Prostate gland (tissue), 2 donors: Measurements from ENCODE around the gene SYT4. TPM values are rescaled to one million over a fixed set of nuclear protein-coding genes. Genes with fewer than 3 reads are reported as not detected.
"Not testable (repeated sequence)": the region's sequence is repeated elsewhere in the genome, so short reads cannot be mapped to it uniquely, and the experiment has no call there.

Experiments used
- DNase-seq: peaks from one replicate; pipeline ENCODE4 v3.0.0-alpha.2; 2019; ENCODE audit warnings: low spot score
- H3K27ac ChIP-seq, 2 donors: fragments of 200-600 bp; sonication (generic); 2 replicates each; pipeline ENCODE4 v1.5.1; 2017 to 2019
- H3K27me3 ChIP-seq: fragments of 200-600 bp; sonication (generic); replicated peaks from 2 replicates; pipeline ENCODE4 v1.5.1; 2019; ENCODE audit not compliant: insufficient read depth
- H3K36me3 ChIP-seq, 2 donors: fragments of 200-600 bp; sonication (generic); 1 replicate in 1 of 2; 2 replicates in 1 of 2; pipeline versions ENCODE4 v1.5.1 to v1.8.1; 2017 to 2019
- H3K4me1 ChIP-seq: fragments of 200-600 bp; sonication (generic); replicated peaks from 2 replicates; pipeline ENCODE4 v1.5.1; 2019
- H3K4me3 ChIP-seq, 2 donors: fragments of 200-600 bp; sonication (generic); 2 replicates each; pipeline ENCODE4 v1.5.1; 2017 to 2019
- H3K9me3 ChIP-seq: fragments of 200-600 bp; sonication (generic); 2 replicates; pipeline ENCODE4 v1.5.1; 2017
- CTCF ChIP-seq, 4 experiments: fragments of 200-600 bp in 2 of 4; fragments of 450-650 bp in 2 of 4; sonication (generic) in 2 of 4; IDR thresholded peaks; 1 replicate in 3 of 4; 2 replicates in 1 of 4; pipeline ENCODE4 v1.5.1; 2016 to 2019; ENCODE audit warnings: antibody characterized with exemption in 4 of 4, mild to moderate bottlenecking in 2 of 4, moderate library complexity in 2 of 4
- POLR2A ChIP-seq: fragments of 450-650 bp; IDR thresholded peaks from one replicate; pipeline ENCODE4 v1.6.1; 2016; ENCODE audit warnings: antibody characterized with exemption, mild to moderate bottlenecking
- POLR2AphosphoS5 ChIP-seq: sonication (generic); formaldehyde crosslinking; IDR thresholded peaks from one replicate; pipeline ENCODE4 v1.6.1; 2017; ENCODE audit warnings: antibody characterized with exemption
- WGBS: methylation state at CpG from one replicate; pipeline ENCODE4 v1.1.5; 2018; 5-methylcytosine and 5-hydroxymethylcytosine counted together
- intact Hi-C: fragments of 100-400 bp; cut with DNase I; formaldehyde crosslinking; loops from one replicate; pipeline ENCODE4 v1.14.2; 2022
- total RNA-seq, 2 donors: library from RNA; depleted of rRNA; stranded (reverse); fragments of >200 nt; gene quantifications; one replicate each; pipeline ENCODE4 v1.1.0, GENCODE V29; 2016

The SYT4 gene
- total RNA-seq, 2 donors from 2014 or later: 0.14 TPM; not detected in 1

- Histone ChIP-seq H3K27me3 (no peaks in the 10 kb centered on the region), H3K4me1 (no peaks in the 10 kb centered on the region), H3K36me3 (no peaks in the 10 kb centered on the region), H3K9me3 (no peaks in the 10 kb centered on the region), H3K27ac (no peak overlapping the region), H3K4me3 (no peak overlapping the region)
- 65% methylated on average over 2 of the region's 2 CpGs for WGBS
- intact Hi-C loops: no loop called here
- TF ChIP-seq CTCF (IDR thresholded peaks at IDR 0.05) (no peak), POLR2A (no peak), POLR2AphosphoS5 (no peak)
- DNase-seq: no peak
These were observed 26.1 kb upstream of the SYT4 start for GRCh38 chr18:43303376-43303775.

GRCh38 chr18:43286187-43286586 is 8.9 kb upstream of the SYT4 start:
- H3K36me3 ChIP-seq, intact Hi-C loops, H3K4me1 ChIP-seq, H3K27me3 ChIP-seq, H3K27ac ChIP-seq, H3K9me3 ChIP-seq, DNase-seq, H3K4me3 ChIP-seq: not testable (repeated sequence)
- 80% methylated on average over 11 of the region's 11 CpGs for WGBS

GRCh38 chr18:43283299-43283698 is 6.0 kb upstream of the SYT4 start:
- no peaks in the 10 kb centered on the region for H3K36me3 ChIP-seq
- H3K4me1 ChIP-seq: no peaks in the 10 kb centered on the region
- H3K4me3 ChIP-seq: no peak overlapping the region
- H3K9me3 ChIP-seq: no peaks in the 10 kb centered on the region
- DNase-seq: no peak
- intact Hi-C loops: no loop called here
- no peak for TF ChIP-seq CTCF (IDR thresholded peaks at IDR 0.05)
- TF ChIP-seq POLR2A: no peak
- no peak for TF ChIP-seq POLR2AphosphoS5
- 95% methylated on average over 16 of the region's 16 CpGs for WGBS
- no peaks in the 10 kb centered on the region for H3K27me3 ChIP-seq
- no peak overlapping the region for H3K27ac ChIP-seq

- H3K9me3 ChIP-seq: no peaks in the 10 kb centered on the region
- no peak overlapping the region for H3K4me3 ChIP-seq
- H3K27me3 ChIP-seq: no peaks in the 10 kb centered on the region
- no peak for TF ChIP-seq POLR2AphosphoS5
- TF ChIP-seq POLR2A: no peak
- no peaks in the 10 kb centered on the region for H3K36me3 ChIP-seq
- 3% methylated on average over 6 of the region's 6 CpGs for WGBS
- no peak overlapping the region for H3K27ac ChIP-seq
- H3K4me1 ChIP-seq: no peaks in the 10 kb centered on the region
- no peak for DNase-seq
- intact Hi-C loops: no loop called here
These were observed 1.9 kb upstream of the SYT4 start for GRCh38 chr18:43279015-43279744.

GRCh38 chr18:43278355-43278754 is 1.1 kb upstream of the SYT4 start:
- no peaks in the 10 kb centered on the region for H3K4me1 ChIP-seq
- H3K27me3 ChIP-seq: no peaks in the 10 kb centered on the region
- no peak overlapping the region for H3K27ac ChIP-seq
- intact Hi-C loops: no loop called here
- TF ChIP-seq POLR2A: no peak
- TF ChIP-seq POLR2AphosphoS5: no peak
- no peak for TF ChIP-seq CTCF (IDR thresholded peaks at IDR 0.05)
- H3K36me3 ChIP-seq: no peaks in the 10 kb centered on the region
- no peak for DNase-seq
- no peaks in the 10 kb centered on the region for H3K9me3 ChIP-seq
- no peak overlapping the region for H3K4me3 ChIP-seq

- Histone ChIP-seq H3K27me3 (no peaks in the 10 kb centered on the region), H3K4me3 (no peak overlapping the region), H3K27ac (no peak overlapping the region), H3K9me3 (no peaks in the 10 kb centered on the region), H3K36me3 (no peaks in the 10 kb centered on the region), H3K4me1 (no peaks in the 10 kb centered on the region)
- intact Hi-C loops: no loop called here
- WGBS: 60% methylated on average over 3 of the region's 3 CpGs
- no peak for DNase-seq
- no peak for TF ChIP-seq POLR2A
- no peak for TF ChIP-seq POLR2AphosphoS5
- no peak for TF ChIP-seq CTCF (IDR thresholded peaks at IDR 0.05)
These were observed 799 bp downstream of the SYT4 start for GRCh38 chr18:43276491-43276890.
